HL-60 (cell line): ENCODE results near the gene CAST.

Experiments used
- CTCF ChIP-seq: IDR thresholded peaks from one replicate; pipeline ENCODE4 v1.5.1; 2011; ENCODE audit warnings: low read length, control low read depth, inconsistent platforms; ENCODE audit not compliant: insufficient read depth
- POLR2AphosphoS5 ChIP-seq: IDR thresholded peaks from 2 replicates; pipeline ENCODE4 v1.6.1; 2012; ENCODE audit warnings: low read depth

- TF ChIP-seq CTCF (no peak), POLR2AphosphoS5 (no peak)
These were observed 114.4 kb downstream of the CAST start for GRCh38 chr5:96776621-96777020.
